GM21528 (cell line): ENCODE measurements around the gene SNCB.

ENCODE experiments used
- ATAC-seq: cut with Tn5 transposase; IDR thresholded peaks from one replicate; pipeline ENCODE4 v1.9.1; 2021; ENCODE audit warnings: mild to moderate bottlenecking, moderate library complexity; ENCODE audit not compliant: unreplicated experiment, low FRiP score

SNCB gene

DNA sequence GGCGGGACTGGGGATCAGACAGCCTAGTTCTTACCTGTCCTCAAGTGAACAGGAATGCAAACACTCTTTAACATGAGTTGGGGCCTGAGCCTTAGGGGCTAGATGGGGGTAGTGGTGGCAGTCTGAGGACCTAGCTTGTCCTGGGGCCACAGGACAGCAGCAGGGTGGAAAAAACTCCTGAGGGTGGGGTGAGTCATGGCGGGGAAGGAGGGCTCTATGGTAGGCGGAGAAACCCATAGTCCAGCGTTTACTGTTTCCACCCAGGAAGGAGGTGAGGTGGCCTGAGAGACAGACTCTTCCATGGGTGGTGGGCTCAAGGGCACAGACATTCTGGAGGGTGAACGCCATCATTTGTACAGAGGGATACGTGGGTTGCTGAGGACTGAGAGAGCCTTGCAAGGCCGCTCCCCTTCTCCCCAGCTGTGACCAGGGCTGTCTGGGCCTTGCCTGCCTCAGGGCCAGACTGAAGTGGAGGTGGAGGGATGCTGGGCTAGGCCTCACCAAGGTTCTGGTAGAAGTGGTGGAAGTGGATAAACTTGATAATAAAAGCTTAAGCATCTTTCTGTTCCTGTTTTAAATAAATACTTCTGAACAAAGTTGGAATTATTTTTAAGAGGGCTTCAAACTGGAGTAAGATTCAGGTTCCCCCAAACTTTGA lies 15.8 kb upstream of the SNCB start:
- no peak for ATAC-seq

DNA sequence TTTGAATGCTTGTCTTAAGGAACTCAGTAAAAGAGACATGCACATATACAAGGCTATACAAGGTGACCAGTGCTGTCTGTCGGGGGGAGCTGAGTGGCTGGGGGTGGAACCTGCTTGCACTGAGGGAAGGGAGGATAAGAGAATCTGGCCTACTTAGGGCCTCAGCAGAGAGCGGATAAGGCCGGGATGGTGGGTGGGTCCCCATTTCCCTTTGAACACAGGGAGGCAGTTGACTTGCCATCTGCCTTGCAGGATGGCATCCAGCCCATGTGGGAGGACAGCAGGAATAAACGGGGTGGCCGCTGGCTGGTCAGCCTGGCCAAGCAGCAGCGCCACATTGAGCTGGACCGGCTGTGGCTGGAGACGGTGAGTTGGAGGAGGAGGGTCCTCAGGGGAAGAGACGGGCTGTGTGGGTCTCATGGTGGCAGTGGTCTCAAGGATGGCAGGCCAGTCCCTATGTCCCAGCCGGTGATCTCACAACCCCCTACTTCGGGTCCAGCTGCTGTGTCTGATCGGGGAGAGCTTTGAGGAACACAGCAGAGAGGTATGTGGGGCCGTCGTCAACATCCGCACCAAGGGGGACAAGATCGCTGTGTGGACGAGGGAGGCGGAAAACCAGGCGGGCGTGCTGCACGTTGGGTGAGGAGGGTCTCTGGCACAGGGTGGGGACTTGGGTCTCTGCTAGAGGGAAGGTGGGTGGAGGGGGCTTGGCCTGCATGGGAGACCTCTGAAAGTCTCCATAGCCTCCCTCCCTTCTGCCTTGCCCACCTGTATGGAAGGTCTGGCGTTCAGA lies 14.7 kb upstream of the SNCB start:
- ATAC-seq: no peak

DNA sequence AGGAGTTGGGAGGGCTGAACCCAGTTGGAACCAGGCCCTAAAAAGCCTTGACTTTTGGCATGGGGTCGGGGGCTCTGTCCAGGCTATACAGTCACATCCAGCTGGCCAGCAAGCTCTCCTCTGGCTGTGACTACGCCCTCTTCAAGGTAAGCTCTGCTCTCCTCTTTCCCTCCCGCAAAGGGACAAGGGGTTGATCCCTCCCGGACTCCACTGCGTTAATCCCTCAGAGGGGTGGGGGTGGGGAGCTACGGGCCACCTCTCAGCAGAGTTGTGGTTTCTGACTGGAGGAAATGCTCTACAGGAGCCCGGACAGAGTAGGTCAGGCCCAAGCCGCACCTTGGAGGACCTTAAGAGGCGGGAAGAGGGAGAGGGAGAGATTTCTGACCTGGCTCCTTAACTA lies 14.0 kb upstream of the SNCB start:
- ATAC-seq: no peak

- ATAC-seq: no peak
Observed at GRCh38 chr5:176643491-176644219, 13.3 kb upstream of the SNCB start.

DNA sequence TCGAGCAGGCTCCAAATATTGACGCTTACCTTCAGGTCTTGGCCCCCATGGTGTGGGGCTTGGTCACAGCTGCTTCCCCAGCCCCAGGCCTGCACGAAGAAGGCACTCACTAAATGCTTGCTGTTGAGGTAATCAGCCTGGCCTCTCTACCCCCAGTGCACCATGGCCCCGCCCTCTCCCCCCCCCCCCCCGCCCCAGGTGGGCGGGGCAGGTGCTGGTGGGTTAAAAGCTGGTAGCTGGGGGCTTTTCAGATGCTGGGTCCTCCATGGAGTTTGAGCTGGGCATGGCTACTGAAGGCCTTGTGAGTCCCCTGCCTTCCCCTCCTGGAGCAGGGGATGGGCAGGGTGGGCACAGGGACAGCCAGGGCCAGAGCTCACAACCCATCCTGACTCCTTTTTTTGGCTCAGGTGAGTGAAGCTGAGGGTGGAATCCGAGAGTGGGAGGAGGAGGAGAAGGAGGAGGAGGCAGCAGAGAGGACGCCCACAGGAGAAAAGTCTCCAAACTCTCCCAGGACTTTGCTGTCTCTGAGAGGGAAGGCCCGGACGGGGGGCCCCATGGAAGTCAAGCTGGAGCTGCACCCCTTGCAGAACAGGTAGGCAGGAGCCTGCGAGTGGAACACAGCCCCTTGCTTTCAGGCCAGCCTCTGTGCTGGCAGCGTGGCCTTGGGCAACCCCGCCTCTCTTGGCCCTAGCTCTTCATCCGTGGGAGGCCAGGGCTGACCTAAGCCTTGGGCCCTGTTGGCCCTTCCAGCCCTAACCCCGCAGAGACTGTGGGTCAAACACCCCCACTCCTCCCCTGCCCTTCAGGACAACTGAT lies 12.5 kb upstream of the SNCB start:
- no peak for ATAC-seq

DNA sequence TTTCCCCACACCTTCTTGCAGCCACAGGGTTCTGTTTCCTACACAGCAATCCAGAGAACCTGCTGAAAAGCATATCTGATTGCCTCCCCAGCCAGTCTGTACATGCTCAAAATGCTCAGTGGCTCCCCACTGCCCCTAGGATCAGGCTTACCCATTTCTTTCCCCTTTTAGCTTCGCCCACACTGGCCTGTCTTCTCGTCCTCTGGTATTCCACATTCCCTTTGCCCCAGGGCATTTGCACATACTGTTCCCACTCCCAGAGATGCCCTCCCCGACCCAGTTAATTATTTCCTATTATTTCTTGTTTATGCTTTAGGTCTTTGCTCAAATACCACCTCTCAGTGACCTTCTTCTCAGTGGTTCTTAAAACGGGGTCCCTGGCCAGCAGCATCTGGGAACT lies 10.3 kb upstream of the SNCB start:
- ATAC-seq: no peak

DNA sequence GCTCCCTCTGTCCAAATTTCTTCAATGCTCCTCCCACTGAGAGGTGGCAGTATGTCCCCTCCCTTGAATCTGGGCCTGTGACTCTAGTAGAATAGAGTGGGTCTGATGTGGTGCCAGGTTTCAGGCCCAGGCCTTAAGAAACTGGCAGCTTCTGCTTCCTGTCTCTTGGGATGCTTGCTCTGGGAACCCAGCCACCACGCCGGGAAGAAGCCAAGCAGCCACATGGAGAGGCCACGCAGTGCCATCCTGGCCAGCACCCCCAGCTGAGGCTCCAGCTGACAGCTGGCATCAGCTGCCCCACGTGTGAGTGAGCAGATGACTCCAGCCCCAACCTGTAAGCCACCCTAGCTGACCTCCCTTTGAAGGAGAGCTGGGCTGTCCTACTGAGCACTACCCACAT lies 9.6 kb upstream of the SNCB start:
- no peak for ATAC-seq

DNA sequence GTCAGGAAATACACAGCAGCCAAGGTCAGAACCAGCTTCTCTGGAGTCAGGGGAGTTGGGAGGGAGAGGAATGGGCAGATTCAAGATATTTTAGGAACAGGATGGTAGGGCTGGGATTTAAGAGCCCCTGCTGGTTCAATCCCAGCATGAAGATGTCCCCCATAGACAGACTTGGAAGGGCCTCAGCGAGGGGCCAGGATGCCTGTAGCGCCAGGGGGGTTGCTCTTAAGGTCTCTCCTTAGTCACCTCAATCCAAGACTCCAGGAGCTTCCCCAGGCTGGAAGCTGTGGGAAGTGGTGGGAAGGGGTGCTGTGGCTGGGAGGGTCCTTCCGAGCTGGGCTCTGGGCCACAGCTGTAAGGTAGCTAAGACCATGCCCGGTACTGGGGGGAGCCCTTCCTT lies 8.9 kb upstream of the SNCB start:
- no peak for ATAC-seq

- no peak for ATAC-seq
Observed at GRCh38 chr5:176638437-176638836, 8.1 kb upstream of the SNCB start.

DNA sequence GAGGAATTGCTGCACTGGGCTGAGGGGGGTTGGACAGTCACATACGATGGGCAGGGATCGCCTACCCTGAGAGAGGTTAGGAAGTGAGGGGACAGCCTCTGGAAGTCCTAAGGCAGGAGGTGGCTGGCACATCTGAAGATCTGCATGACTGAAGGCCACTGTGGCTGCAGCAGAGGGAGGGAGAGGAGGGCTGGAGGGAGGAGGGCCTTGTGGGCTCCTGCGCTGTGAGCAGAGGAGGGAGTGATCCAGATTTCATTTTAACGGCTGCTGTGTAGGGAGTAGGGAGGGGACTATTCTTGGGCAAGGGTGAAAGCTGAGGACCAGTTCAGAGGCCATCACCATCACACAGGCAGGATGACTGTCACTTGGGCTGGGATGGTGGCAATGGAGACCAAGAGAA lies 7.2 kb upstream of the SNCB start:
- no peak for ATAC-seq

DNA sequence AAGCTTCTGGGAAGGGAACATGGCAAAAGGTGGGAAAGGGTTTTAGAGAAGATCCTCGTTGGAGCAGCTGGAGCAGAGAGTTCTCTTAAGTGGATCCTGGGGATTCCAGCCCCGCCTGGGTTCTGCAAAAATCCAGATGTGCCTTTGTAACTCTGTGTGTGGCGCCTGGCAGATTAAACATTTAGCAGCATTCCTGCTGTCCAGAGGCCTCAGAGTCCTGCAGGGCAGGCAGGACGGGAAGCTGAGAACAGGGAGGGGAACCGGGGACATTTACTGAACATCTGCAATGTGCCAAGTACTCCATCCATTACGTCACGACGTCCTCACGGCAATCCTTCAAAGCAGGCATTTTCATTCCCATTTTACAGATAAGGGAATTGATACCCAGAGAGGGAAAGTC lies 6.1 kb upstream of the SNCB start:
- no peak for ATAC-seq

DNA sequence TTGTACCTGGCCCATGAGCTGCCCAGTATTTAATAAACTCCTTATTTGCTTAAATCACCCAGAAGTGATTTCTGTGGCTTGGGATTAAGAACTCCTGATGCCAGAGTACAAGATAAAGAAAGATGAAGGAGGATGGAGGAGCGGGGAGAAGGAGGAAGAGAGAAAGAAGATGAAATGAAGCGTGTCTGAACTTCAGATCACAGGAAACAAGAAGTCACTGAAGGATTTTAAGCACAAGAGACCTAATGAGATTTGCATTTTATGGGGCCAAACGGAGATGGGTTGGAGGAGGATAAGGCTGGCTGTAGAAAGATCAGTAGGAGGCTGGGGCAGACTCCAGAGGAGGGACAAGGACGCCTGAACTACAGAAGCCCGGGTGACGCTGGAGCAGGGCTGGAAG lies 3.3 kb upstream of the SNCB start:
- no peak for ATAC-seq

GRCh38 chr5:176632745-176633144 lies 2.4 kb upstream of the SNCB start:
- no peak for ATAC-seq

- no peak for ATAC-seq
Observed at GRCh38 chr5:176631383-176632200, 1.3 kb upstream of the SNCB start.

DNA sequence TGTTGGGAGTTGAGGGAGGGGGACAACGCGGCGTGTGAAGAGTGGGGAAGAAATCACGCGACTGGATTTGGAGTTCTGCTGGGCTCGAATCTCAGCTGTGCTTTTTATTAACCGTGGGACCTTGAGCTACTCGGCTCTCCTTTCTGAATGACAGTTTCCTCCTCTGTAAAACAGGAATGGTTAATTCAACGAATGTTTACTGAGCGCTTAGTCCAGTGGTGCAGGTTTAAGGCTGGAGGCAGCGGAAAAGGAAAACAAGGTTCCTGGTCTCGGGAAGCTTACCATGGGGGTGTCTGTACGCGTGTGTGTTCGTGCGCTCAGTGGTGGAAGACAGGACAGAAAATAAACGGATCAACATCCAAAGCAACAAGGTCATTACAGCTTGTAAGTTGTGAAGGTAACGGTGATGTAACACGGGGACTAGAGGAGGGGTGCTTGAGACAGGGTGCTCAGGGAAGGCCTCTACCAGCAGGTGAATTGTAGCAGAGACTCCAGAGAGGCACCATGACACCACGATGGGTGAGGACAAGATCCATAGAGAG lies 418 bp upstream of the SNCB start:
- no peak for ATAC-seq

DNA sequence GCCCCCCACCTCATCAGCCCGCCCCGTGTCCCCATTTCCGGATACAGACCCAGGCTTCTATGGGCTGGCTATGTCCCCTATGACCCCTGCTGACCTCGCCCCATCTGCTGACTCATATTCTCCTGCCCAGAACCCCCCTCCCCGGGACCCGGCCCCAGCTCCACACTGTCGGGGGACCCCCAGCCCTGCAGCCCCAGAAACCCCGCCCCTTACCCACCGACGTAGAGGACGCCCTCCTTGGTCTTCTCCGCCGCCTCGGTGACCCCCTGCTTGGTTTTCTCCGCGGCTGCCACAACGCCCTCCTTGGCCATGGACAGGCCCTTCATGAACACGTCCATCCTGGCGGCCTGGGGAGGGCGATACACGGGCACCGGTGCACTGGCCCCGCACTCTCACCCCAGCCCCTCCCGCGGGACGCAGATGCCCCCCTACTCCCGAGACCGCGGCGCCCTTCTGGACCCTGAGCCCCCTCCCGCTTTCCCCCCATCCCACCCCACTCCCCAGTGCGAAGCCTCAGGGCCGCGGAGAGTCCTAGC lies 949 bp downstream of the SNCB start:
- no peak for ATAC-seq

DNA sequence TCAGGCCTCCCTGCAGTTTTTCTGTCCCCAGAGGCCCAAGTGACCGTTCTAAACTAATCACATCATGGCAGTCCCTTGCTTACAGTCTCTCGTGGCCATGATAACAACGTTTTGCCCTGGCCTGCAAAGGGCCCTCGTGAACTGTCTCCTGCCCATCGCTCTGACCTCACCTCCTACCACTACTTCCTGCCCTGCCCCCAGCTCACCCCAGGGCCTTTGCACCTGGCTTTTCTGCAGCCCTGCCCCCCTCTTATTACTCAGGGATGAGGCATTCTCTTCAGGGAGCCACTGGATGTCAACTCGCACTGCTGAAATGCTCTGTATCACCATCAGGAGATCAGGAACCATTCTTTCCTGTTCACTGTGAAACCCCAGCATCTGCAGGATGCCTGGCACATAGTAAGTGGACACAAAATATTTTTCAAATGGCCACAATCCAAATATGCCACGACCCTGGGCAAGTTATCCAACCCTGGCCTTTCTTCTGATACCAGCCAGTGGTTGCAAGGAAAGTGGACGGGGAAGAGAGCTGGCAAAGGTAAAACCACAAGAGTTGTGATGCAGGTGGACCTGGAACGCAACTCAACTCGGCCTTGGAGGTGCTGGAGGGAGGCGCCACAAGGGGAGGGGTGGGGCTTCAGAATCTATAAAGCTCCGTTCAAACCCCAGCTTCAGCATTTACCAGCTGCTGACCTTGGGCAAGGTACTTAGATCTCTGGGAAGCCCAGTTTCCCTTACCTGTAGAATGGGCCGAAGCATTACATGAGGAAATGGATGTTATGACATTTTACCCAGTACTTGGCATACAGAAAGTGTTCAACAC lies 1.7 kb downstream of the SNCB start:
- ATAC-seq: no peak

DNA sequence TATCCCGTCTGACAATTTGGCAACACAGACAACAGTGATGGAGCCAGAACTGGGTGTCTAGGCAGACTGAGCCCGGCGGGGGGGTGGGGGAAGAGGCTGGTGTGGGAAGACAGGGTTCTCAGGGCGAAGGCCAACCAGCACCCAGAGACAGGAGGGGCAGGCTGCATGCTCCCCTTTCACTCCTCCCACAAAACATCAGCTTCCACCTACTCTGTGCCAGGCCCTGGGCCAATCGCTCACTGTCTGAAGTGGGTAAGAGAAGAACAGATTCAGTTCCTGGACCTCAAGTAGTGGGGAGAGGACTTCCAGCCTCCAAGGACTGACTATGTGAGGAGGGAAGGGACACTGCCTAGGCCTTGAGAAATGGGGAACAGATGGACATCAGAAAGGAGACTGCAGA lies 2.8 kb downstream of the SNCB start:
- no peak for ATAC-seq

DNA sequence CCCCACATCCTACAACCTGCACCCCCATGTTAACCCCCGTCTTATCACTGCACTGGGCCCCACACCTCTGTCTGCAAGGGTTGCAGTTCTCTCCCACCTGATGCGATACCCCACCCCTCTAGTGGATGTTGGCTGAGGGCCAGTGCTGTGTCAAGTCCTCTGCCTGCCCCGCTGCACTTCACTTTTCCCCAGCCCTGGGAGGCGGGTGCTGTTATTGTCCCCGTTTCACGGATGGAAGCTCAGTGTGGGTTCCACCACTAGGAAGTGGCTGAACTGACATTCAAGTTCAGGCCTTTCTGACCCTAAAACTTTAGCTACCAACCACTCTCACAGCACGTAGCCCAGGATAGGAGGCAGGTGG lies 3.5 kb downstream of the SNCB start:
- ATAC-seq: no peak
